HepG2 (cell line): ENCODE results near the gene SCT. TPM values are rescaled to one million over a fixed set of nuclear protein-coding genes. Genes with fewer than 3 reads are reported as not detected.
A peak's percentile ranks its signal among the peaks of the same experiment; 100 is the strongest.

Source experiments
- ATAC-seq: fragments of 200-7000 bp; cut with Tn5 transposase; 3 replicates; pipeline ENCODE4 v1.9.1; 2020; ENCODE audit warnings: mild to moderate bottlenecking, moderate library complexity
- BruUV-seq: library from RNA; stranded (reverse); fragments of 400-500 nt; replicated peaks from 2 replicates; lab custom pipeline; 2021; lab: Mats Ljungman, UMichigan
- CTCF ChIA-PET: fragments of 300-600 bp; formaldehyde crosslinking; extraction: SDS; loops from one replicate; lab custom pipeline; 2021; ENCODE audit warnings: low total read pairs, inconsistent platforms, low intra/inter-chr PET ratio; lab: Yijun Ruan, JAX
- POLR2A ChIA-PET: fragments of 350-600 bp; sonication (Branson Sonifier 250); formaldehyde crosslinking; loops from one replicate; lab custom pipeline; 2020; ENCODE audit warnings: antibody characterized with exemption, inconsistent platforms; lab: Yijun Ruan, JAX
- DNase-seq: peaks from one replicate; pipeline ENCODE4 v3.0.0-alpha.2; 2015; ENCODE audit warnings: low spot score
- FAIRE-seq: peaks from 3 replicates; lab custom pipeline; 2011; peaks lifted over from hg19 to GRCh38; lab: Jason Lieb, UNC
- H2AFZ ChIP-seq: one replicate; pipeline ENCODE4 v1.6.1; 2011; ENCODE audit warnings: low read length, inconsistent platforms
- H3K27ac ChIP-seq: fragments of 300-600 bp; 3 replicates; pipeline ENCODE4 v1.8.0; 2011; ENCODE audit warnings: mixed run types, mild to moderate bottlenecking, mixed read lengths, low read length, inconsistent platforms; ENCODE audit not compliant: insufficient read depth; ENCODE audit errors: extremely low read length
- H3K27me3 ChIP-seq, 2 experiments: fragments of 200-600 bp in 1 of 2; 2 replicates in 1 of 2; 3 replicates in 1 of 2; pipeline versions ENCODE4 v1.6.0 to v1.8.0; 2011; ENCODE audit warnings: low read length in 2 of 2, mild to moderate bottlenecking in 2 of 2, moderate library complexity in 2 of 2, inconsistent platforms in 1 of 2; ENCODE audit not compliant: insufficient read depth in 2 of 2, control insufficient read depth in 1 of 2
- H3K36me3 ChIP-seq, 2 experiments: fragments of 200-600 bp in 1 of 2; replicated peaks in 1 of 2; 2 replicates in 1 of 2; 3 replicates in 1 of 2; pipeline versions ENCODE4 v1.5.1 to v1.8.0; 2011; ENCODE audit warnings: low read length in 2 of 2, inconsistent platforms in 1 of 2; ENCODE audit not compliant: insufficient read depth in 2 of 2, control insufficient read depth in 1 of 2
- H3K4me1 ChIP-seq: 2 replicates; pipeline ENCODE4 v1.5.1; 2012; ENCODE audit warnings: low read length, inconsistent platforms; ENCODE audit not compliant: insufficient read depth
- H3K4me2 ChIP-seq: 2 replicates; pipeline ENCODE4 v1.6.0; 2011; ENCODE audit warnings: low read depth, low read length, inconsistent platforms
- H3K4me3 ChIP-seq, 3 experiments: fragments of 200-600 bp in 1 of 3; sonication (generic), shearing (Covaris generic) in 1 of 3; replicated peaks in 1 of 3; 2 replicates each; pipeline ENCODE4 v1.5.1; 2011 to 2016; ENCODE audit warnings: low read length in 3 of 3, inconsistent platforms in 2 of 3, low read depth in 2 of 3, mild to moderate bottlenecking in 2 of 3, control low read depth in 1 of 3, mixed read lengths in 1 of 3; ENCODE audit not compliant: insufficient read depth in 1 of 3
- H3K79me2 ChIP-seq: one replicate; pipeline ENCODE4 v1.6.1; 2011; ENCODE audit warnings: low read length, inconsistent platforms; ENCODE audit not compliant: insufficient read depth
- H3K9ac ChIP-seq: 2 replicates; pipeline ENCODE4 v1.6.0; 2011; ENCODE audit warnings: mild to moderate bottlenecking, low read depth, low read length, inconsistent platforms; ENCODE audit not compliant: insufficient read depth
- H3K9me3 ChIP-seq: 2 replicates; pipeline ENCODE4 v1.5.1; 2012; ENCODE audit warnings: mild to moderate bottlenecking, low read length
- H4K20me1 ChIP-seq: 2 replicates; pipeline ENCODE4 v1.6.0; 2011; ENCODE audit warnings: inconsistent platforms, mild to moderate bottlenecking, low read length, moderate library complexity; ENCODE audit not compliant: insufficient read depth
- AGO2 ChIP-seq: fragments of 200-400 bp; formaldehyde crosslinking; optimal IDR thresholded peaks from 2 replicates; pipeline ENCODE3; 2017; ENCODE audit warnings: mild to moderate bottlenecking, low read depth, low read length, moderate library complexity
- FOXK2 ChIP-seq: fragments of 450-650 bp; IDR thresholded peaks from 2 replicates; pipeline ENCODE4 v1.6.1; 2016
- KLF9 ChIP-seq: IDR thresholded peaks from 2 replicates; pipeline ENCODE4 v1.6.1; 2016; ENCODE audit warnings: low read depth
- MEIS1 ChIP-seq: sonication (generic); formaldehyde crosslinking; IDR thresholded peaks from 2 replicates; pipeline ENCODE4 v1.9.0; 2021; ENCODE audit warnings: mild to moderate bottlenecking, missing genetic modification reagents, moderate library complexity, borderline replicate concordance
- ZBTB3 ChIP-seq: sonication (generic); formaldehyde crosslinking; IDR thresholded peaks from 2 replicates; pipeline ENCODE4 v1.4.0; 2020; ENCODE audit warnings: low read depth, mild to moderate bottlenecking, moderate library complexity, missing genetic modification reagents, borderline replicate concordance
- ZNF3 ChIP-seq: IDR thresholded peaks from 2 replicates; pipeline ENCODE4 v1.7.0; 2017; ENCODE audit warnings: inconsistent platforms
- WGBS: methylation state at CpG from one replicate; pipeline ENCODE4 v1.1.6; 2017; ENCODE audit warnings: low lambda C conversion rate; 5-methylcytosine and 5-hydroxymethylcytosine counted together
- in situ Hi-C: cut with HindIII; loops from 2 replicates; pipeline ENCODE4 v1.10.0; 2017; ENCODE audit warnings: low pct_unique_long_range_greater_than_20kb; ENCODE audit not compliant: extremely low pct_ligation_motif_present
- intact Hi-C: fragments of 100-400 bp; cut with micrococcal nuclease; formaldehyde crosslinking; loops from one replicate; pipeline ENCODE4 v1.10.0; 2022; ENCODE audit not compliant: unreplicated experiment
- polyA plus RNA-seq, 8 experiments: library from polyadenylated mRNA; depleted of rRNA in 3 of 8; stranded (reverse) in 7 of 8; unstranded in 1 of 8; fragments of >200 nt; fragmentation: Illumina TruSeq in 4 of 8; extraction: Trizol in 4 of 8; gene quantifications; 2 replicates each; pipeline versions ENCODE4 v1.2.1 to v1.2.3, GENCODE V29; 2011 to 2016; ENCODE audit warnings: low read depth in 4 of 8, missing spikeins in 1 of 8, mixed read lengths in 1 of 8; ENCODE audit not compliant: insufficient read depth in 1 of 8
- total RNA-seq, 5 experiments: library from RNA; depleted of rRNA; stranded (reverse); fragments of >200 nt; fragmentation: Illumina TruSeq; extraction: Trizol; gene quantifications; 2 replicates each; pipeline ENCODE4 v1.2.3, GENCODE V29; 2016; ENCODE audit warnings: low read depth in 1 of 5

SCT gene
- total and polyA plus RNA-seq, 2 of the 13 experiments (the other 11 are each of a cell fraction or from before 2014, with no cell fraction given), result not detected

GRCh38 chr11:660681-661444 is 33.9 kb upstream of the SCT start:
- Histone ChIP-seq H4K20me1 (0 out of 2 replicates have a peak, but pooled peaks cover 10% of the 10 kb centered on the region), H3K79me2 (no peaks in the 10 kb centered on the region), H3K9me3 (no peaks in the 10 kb centered on the region), H2AFZ (no peak overlapping the region), H3K4me2 (no peak overlapping the region), H3K4me3 (no peak overlapping the region), H3K27me3 (no peaks in the 10 kb centered on the region), H3K36me3 (peaks cover 19 to 49% of the 10 kb centered on the region in 2 experiments; a peak in 4 of 5 replicates), H3K4me1 (peaks cover 29% of the 10 kb centered on the region), H3K27ac (no peak overlapping the region), H3K9ac (no peak overlapping the region)
- in situ Hi-C loops (loop anchor here (5.0 kb wide), 1 partner anchor 106 kb away; no protein-coding TSS in a partner anchor), intact Hi-C loops (no loop called here)
- POLR2A ChIA-PET, result no interaction called here
- WGBS, result 94% methylated on average over 16 of the region's 19 CpGs
- TF ChIP-seq MEIS1 (no peak), KLF9 (no peak)
- FAIRE-seq (no peak), DNase-seq (no peak), ATAC-seq (no peak)
- CTCF ChIA-PET, result no interaction called here
- no TSS peak for BruUV-seq

GRCh38 chr11:660281-660680 is 33.3 kb upstream of the SCT start:
- H3K9me3 ChIP-seq, result no peaks in the 10 kb centered on the region
- ChIA-PET POLR2A (no interaction called here), CTCF (no interaction called here)
- H3K4me2 ChIP-seq, result no peak overlapping the region
- FAIRE-seq, result no peak
- H2AFZ ChIP-seq, result no peak overlapping the region
- in situ Hi-C loops, result loop anchor here (5.0 kb wide), 1 partner anchor 107 kb away; no protein-coding TSS in a partner anchor
- H3K27ac ChIP-seq, result no peak overlapping the region
- WGBS, result 92% methylated on average over 13 of the region's 19 CpGs
- H3K79me2 ChIP-seq, result no peaks in the 10 kb centered on the region
- peaks cover 34% of the 10 kb centered on the region for H3K4me1 ChIP-seq
- intact Hi-C loops, result no loop called here
- no peaks in the 10 kb centered on the region for H3K27me3 ChIP-seq
- no peak for ATAC-seq
- no peak overlapping the region for H3K4me3 ChIP-seq
- BruUV-seq, result no TSS peak
- H3K9ac ChIP-seq, result no peak overlapping the region
- peaks cover 16 to 43% of the 10 kb centered on the region in 2 experiments; a peak in 4 of 5 replicates for H3K36me3 ChIP-seq
- no peak for DNase-seq
- peaks cover 14% of the 10 kb centered on the region; the same call in 1 of the 2 replicates for H4K20me1 ChIP-seq
- TF ChIP-seq ZBTB3 (no peak), ZNF3 (CRISPR knock-in tag) (no peak), FOXK2 (no peak), AGO2 (peak; percentile 22)
